ENCODE measurements around the gene NAA38.
A peak's percentile ranks its signal among the peaks of the same experiment; 100 is the strongest.

DNA sequence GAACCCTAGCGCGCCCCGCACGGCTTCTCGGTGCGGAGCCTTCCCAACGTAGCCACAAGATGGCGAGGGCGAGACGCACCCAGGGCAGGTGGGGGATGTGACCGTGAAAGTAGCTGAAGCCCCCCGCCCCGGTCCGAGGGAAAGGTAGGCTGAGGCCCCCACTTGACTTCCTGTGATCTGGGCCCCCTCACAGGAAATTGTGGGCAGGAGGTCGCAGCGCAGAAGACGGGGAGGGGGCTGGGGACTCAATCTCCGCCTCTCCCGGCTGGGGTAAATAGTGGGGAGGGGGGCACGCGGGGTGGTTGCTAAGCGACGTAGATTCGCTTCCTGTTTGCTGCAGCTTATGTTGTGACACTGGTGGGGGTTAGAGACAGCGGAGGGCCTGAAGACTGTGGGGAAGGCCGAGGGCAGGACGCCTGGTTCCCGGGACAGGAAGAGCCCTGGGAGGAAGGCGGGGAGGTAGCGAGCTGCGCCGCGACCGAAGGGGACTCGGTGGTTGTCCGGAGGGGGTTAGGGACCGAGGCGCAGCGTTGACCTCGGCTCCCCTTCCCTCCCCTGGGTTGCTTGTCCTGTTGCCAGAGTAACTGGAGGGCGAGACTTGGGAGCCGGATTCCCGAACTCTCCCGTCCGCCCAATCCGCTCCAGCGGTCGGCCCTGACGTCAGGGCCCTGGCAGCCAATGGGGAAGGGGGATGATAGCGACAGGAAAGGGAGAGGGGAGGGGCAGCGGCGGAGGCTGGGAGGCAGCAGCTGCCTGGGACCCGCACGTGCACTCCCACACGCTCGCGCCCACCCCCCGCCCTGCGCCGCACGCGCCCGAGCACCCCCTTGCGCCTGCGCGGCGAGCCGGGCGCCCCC lies 22.2 kb downstream of the NAA38 start:
- TF ChIP-seq, protein P1, sequence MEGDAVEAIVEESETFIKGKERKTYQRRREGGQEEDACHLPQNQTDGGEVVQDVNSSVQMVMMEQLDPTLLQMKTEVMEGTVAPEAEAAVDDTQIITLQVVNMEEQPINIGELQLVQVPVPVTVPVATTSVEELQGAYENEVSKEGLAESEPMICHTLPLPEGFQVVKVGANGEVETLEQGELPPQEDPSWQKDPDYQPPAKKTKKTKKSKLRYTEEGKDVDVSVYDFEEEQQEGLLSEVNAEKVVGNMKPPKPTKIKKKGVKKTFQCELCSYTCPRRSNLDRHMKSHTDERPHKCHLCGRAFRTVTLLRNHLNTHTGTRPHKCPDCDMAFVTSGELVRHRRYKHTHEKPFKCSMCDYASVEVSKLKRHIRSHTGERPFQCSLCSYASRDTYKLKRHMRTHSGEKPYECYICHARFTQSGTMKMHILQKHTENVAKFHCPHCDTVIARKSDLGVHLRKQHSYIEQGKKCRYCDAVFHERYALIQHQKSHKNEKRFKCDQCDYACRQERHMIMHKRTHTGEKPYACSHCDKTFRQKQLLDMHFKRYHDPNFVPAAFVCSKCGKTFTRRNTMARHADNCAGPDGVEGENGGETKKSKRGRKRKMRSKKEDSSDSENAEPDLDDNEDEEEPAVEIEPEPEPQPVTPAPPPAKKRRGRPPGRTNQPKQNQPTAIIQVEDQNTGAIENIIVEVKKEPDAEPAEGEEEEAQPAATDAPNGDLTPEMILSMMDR (IDR thresholded peaks at IDR 0.05 in 8 of 11, conservative IDR thresholded peaks at IDR 0.05 in 3 of 11) = peak; percentile 73 to 92 (median 89)
- peak in 2 of 3 donors; percentile 63 to 66 for TF ChIP-seq POLR2A (IDR thresholded peaks at IDR 0.05)
